H1 (cell line): Measurements from ENCODE around the gene SPDYE6. TPM values are rescaled to one million over a fixed set of nuclear protein-coding genes. Genes with fewer than 3 reads are reported as not detected.

Experiments used
- CTCF ChIA-PET: fragments of 300-600 bp; sonication (Branson Sonifier 250); formaldehyde crosslinking; loops from one replicate; lab custom pipeline; 2021; ENCODE audit not compliant: partially characterized antibody; lab: Charles Lee
- POLR2A ChIA-PET: fragments of 300-600 bp; sonication (Branson Sonifier 250); formaldehyde crosslinking; loops from one replicate; lab custom pipeline; 2021; ENCODE audit warnings: inconsistent platforms; ENCODE audit not compliant: partially characterized antibody; lab: Charles Lee
- DNase-seq, 2 experiments: peaks; one replicate each; pipeline versions ENCODE4 v3.0.0 to v3.0.0-alpha.2; 2010 to 2022; ENCODE audit warnings: low spot score in 2 of 2, low read depth in 1 of 2, mixed read lengths in 1 of 2
- FAIRE-seq: peaks from 2 replicates; lab custom pipeline; 2011; peaks lifted over from hg19 to GRCh38; lab: Jason Lieb, UNC
- H2AFZ ChIP-seq: 2 replicates; pipeline ENCODE4 v1.8.1; 2012; ENCODE audit warnings: low read length, inconsistent platforms
- H2AK5ac ChIP-seq: 2 replicates; pipeline ENCODE4 v1.6.1; 2013; ENCODE audit warnings: low read depth, low read length
- H2BK120ac ChIP-seq: replicated peaks from 2 replicates; pipeline ENCODE3; 2013; ENCODE audit warnings: low read depth, low read length, inconsistent platforms
- H2BK12ac ChIP-seq: 2 replicates; pipeline ENCODE4 v1.6.1; 2013; ENCODE audit warnings: low read depth, low read length
- H2BK15ac ChIP-seq: 2 replicates; pipeline ENCODE4 v1.6.1; 2013; ENCODE audit warnings: low read length
- H2BK20ac ChIP-seq: 2 replicates; pipeline ENCODE4 v1.6.1; 2013; ENCODE audit warnings: low read length
- H2BK5ac ChIP-seq: 2 replicates; pipeline ENCODE4 v1.6.1; 2013; ENCODE audit warnings: low read depth, low read length
- H3K14ac ChIP-seq: 2 replicates; pipeline ENCODE4 v1.6.1; 2013; ENCODE audit warnings: inconsistent platforms; ENCODE audit not compliant: insufficient read length
- H3K18ac ChIP-seq: 2 replicates; pipeline ENCODE4 v1.6.1; 2013; ENCODE audit warnings: low read length; ENCODE audit errors: extremely low read depth
- H3K23ac ChIP-seq: 2 replicates; pipeline ENCODE4 v1.6.1; 2013; ENCODE audit warnings: inconsistent platforms; ENCODE audit not compliant: insufficient read length
- H3K23me2 ChIP-seq: 2 replicates; pipeline ENCODE4 v1.6.1; 2013; ENCODE audit warnings: low read depth, low read length
- H3K27ac ChIP-seq: 2 replicates; pipeline ENCODE4 v1.6.1; 2011; ENCODE audit warnings: low read depth, low read length, inconsistent platforms
- H3K27me3 ChIP-seq, 4 experiments: replicated peaks in 1 of 4; 1 replicate in 1 of 4; 2 replicates in 3 of 4; pipeline versions ENCODE4 v1.6.1 to v1.8.1; 2011 to 2013; ENCODE audit warnings: low read length in 3 of 4, mild to moderate bottlenecking in 3 of 4, inconsistent platforms in 2 of 4, mixed read lengths in 2 of 4, moderate library complexity in 1 of 4; ENCODE audit not compliant: control insufficient read depth in 3 of 4, insufficient read depth in 3 of 4; ENCODE audit errors: extremely low read depth in 1 of 4
- H3K36me3 ChIP-seq, 4 experiments: 2 replicates each; pipeline versions ENCODE4 v1.6.1 to v1.8.1; 2011 to 2013; ENCODE audit warnings: mild to moderate bottlenecking in 4 of 4, low read length in 3 of 4, moderate library complexity in 2 of 4, control low read depth in 1 of 4, inconsistent platforms in 1 of 4; ENCODE audit not compliant: insufficient read depth in 4 of 4, control insufficient read depth in 2 of 4
- H3K4ac ChIP-seq: replicated peaks from 2 replicates; pipeline ENCODE3; 2013; ENCODE audit warnings: low read length, low read depth, mixed read lengths, inconsistent platforms; ENCODE audit not compliant: insufficient read length
- H3K4me1 ChIP-seq, 4 experiments: replicated peaks in 1 of 4; 1 replicate in 1 of 4; 2 replicates in 3 of 4; pipeline versions ENCODE4 v1.6.1 to v1.8.1; 2011 to 2013; ENCODE audit warnings: low read length in 3 of 4, inconsistent platforms in 2 of 4, mixed read lengths in 1 of 4; ENCODE audit not compliant: insufficient read depth in 4 of 4, control insufficient read depth in 3 of 4
- H3K4me2 ChIP-seq, 2 experiments: 2 replicates each; pipeline versions ENCODE4 v1.6.1 to v1.8.1; 2011 to 2013; ENCODE audit warnings: low read depth in 2 of 2, low read length in 2 of 2, control low read depth in 1 of 2, inconsistent platforms in 1 of 2, mild to moderate bottlenecking in 1 of 2; ENCODE audit not compliant: insufficient read depth in 1 of 2
- H3K4me3 ChIP-seq, 4 experiments: fragments of 200-600, 300-600 bp in 1 of 4; sonication (generic), shearing (Covaris generic), sonication (Bioruptor Twin) in 1 of 4; 2 replicates each; pipeline versions ENCODE4 v1.5.1 to v1.8.1; 2011 to 2016; ENCODE audit warnings: low read length in 4 of 4, low read depth in 3 of 4, control low read depth in 2 of 4, inconsistent platforms in 2 of 4, mild to moderate bottlenecking in 2 of 4, mixed read lengths in 1 of 4, moderate library complexity in 1 of 4; ENCODE audit not compliant: insufficient read depth in 2 of 4; ENCODE audit errors: extremely low read depth in 1 of 4
- H3K56ac ChIP-seq: replicated peaks from 2 replicates; pipeline ENCODE3; 2013; ENCODE audit warnings: low read depth, mild to moderate bottlenecking, mixed read lengths, low read length, inconsistent platforms; ENCODE audit not compliant: insufficient read length
- H3K79me1 ChIP-seq: 2 replicates; pipeline ENCODE4 v1.6.1; 2013; ENCODE audit warnings: low read depth, low read length, control low read depth
- H3K79me2 ChIP-seq, 2 experiments: 2 replicates each; pipeline versions ENCODE4 v1.6.1 to v1.8.1; 2012 to 2013; ENCODE audit warnings: low read length in 2 of 2, mild to moderate bottlenecking in 2 of 2, inconsistent platforms in 1 of 2; ENCODE audit not compliant: insufficient read depth in 2 of 2, control insufficient read depth in 1 of 2
- H3K9ac ChIP-seq, 4 experiments: replicated peaks in 1 of 4; 1 replicate in 1 of 4; 2 replicates in 3 of 4; pipeline versions ENCODE4 v1.6.1 to v1.8.1; 2011 to 2013; ENCODE audit warnings: low read depth in 3 of 4, low read length in 3 of 4, control low read depth in 2 of 4, mild to moderate bottlenecking in 2 of 4, moderate library complexity in 2 of 4, inconsistent platforms in 1 of 4; ENCODE audit errors: extremely low read depth in 1 of 4
- H3K9me3 ChIP-seq, 2 experiments: 2 replicates each; pipeline versions ENCODE4 v1.6.1 to v1.8.1; 2012 to 2013; ENCODE audit warnings: mild to moderate bottlenecking in 2 of 2, moderate library complexity in 2 of 2, control low read depth in 1 of 2, inconsistent platforms in 1 of 2, low read depth in 1 of 2, low read length in 1 of 2, mixed read lengths in 1 of 2; ENCODE audit not compliant: insufficient read depth in 2 of 2
- H4K20me1 ChIP-seq, 2 experiments: replicated peaks in 1 of 2; 2 replicates each; pipeline versions ENCODE3 to v1.8.1; 2011 to 2013; ENCODE audit warnings: inconsistent platforms in 2 of 2, low read length in 2 of 2, mild to moderate bottlenecking in 1 of 2; ENCODE audit not compliant: insufficient read depth in 2 of 2, control insufficient read depth in 1 of 2
- H4K5ac ChIP-seq: 2 replicates; pipeline ENCODE4 v1.6.1; 2013; ENCODE audit warnings: low read length, low read depth, mixed read lengths, inconsistent platforms; ENCODE audit not compliant: insufficient read length
- H4K8ac ChIP-seq: 2 replicates; pipeline ENCODE4 v1.8.0; 2013; ENCODE audit warnings: mild to moderate bottlenecking, moderate library complexity, low read length, inconsistent platforms; ENCODE audit not compliant: insufficient read depth; ENCODE audit errors: extremely low read depth
- H4K91ac ChIP-seq: replicated peaks from 2 replicates; pipeline ENCODE3; 2013; ENCODE audit warnings: low read length, mixed read lengths, inconsistent platforms; ENCODE audit not compliant: insufficient read length
- EZH2 ChIP-seq: fragments of 200-600 bp; sonication (generic); IDR thresholded peaks from 2 replicates; pipeline ENCODE4 v1.7.1; 2012; ENCODE audit warnings: low read depth, mild to moderate bottlenecking, moderate library complexity, low read length, inconsistent platforms; ENCODE audit not compliant: severe bottlenecking
- KDM1A ChIP-seq: fragments of 200-600, 300-600 bp; sonication (generic); IDR thresholded peaks from 2 replicates; pipeline ENCODE4 v1.7.1; 2016; ENCODE audit warnings: mild to moderate bottlenecking, low read length, borderline replicate concordance
- MAX ChIP-seq: IDR thresholded peaks from 2 replicates; pipeline ENCODE4 v1.6.1; 2012; ENCODE audit warnings: inconsistent platforms
- POLR2AphosphoS5 ChIP-seq: IDR thresholded peaks from 2 replicates; pipeline ENCODE4 v1.6.1; 2011; ENCODE audit warnings: low read depth, low read length
- RBBP5 ChIP-seq: IDR thresholded peaks from 2 replicates; pipeline ENCODE4 v1.7.1; 2012; ENCODE audit warnings: low read depth, mild to moderate bottlenecking, inconsistent platforms, low read length, moderate library complexity, borderline replicate concordance
- SUZ12 ChIP-seq: fragments of 200-600 bp; sonication (generic); IDR thresholded peaks from 2 replicates; pipeline ENCODE4 v1.6.1; 2012; ENCODE audit warnings: mild to moderate bottlenecking, inconsistent platforms, low read length, moderate library complexity, mixed read lengths
- TCF12 ChIP-seq: IDR thresholded peaks from 2 replicates; pipeline ENCODE4 v1.6.1; 2011; ENCODE audit warnings: low read depth, mild to moderate bottlenecking, low read length
- WGBS, 2 experiments: shearing (Covaris generic) in 1 of 2; methylation state at CpG; one replicate each; pipeline versions ENCODE4 v1.1.6 to v1.1.7; 2013 to 2015; ENCODE audit warnings: low lambda C conversion rate in 2 of 2, mixed read lengths in 2 of 2, inconsistent platforms in 1 of 2, low coverage in 1 of 2, missing lambda C conversion rate in 1 of 2; ENCODE audit not compliant: insufficient replicate concordance in 2 of 2, insufficient coverage in 1 of 2, insufficient read length in 1 of 2; ENCODE audit errors: extremely low coverage in 1 of 2, missing lambda C conversion rate in 1 of 2; 5-methylcytosine and 5-hydroxymethylcytosine counted together
- polyA plus RNA-seq, 7 experiments: library from polyadenylated mRNA; depleted of rRNA in 3 of 7; stranded (reverse) in 5 of 7; unstranded in 2 of 7; fragments of >200 nt in 5 of 7; fragments of 200-250 nt in 2 of 7; gene quantifications; 1 replicate in 5 of 7; 2 replicates in 1 of 7; 4 replicates in 1 of 7; pipeline versions ENCODE4 v1.2.1 to v1.2.3, GENCODE V29; 2011 to 2013; ENCODE audit warnings: missing spikeins in 2 of 7, mixed read lengths in 2 of 7
- total RNA-seq: library from RNA; stranded (reverse); fragmentation: NEBNext Ultra II Directional; extraction: Animal tissue kit (Norgen Biotek cat#: 25700); gene quantifications from 2 replicates; pipeline ENCODE4 v1.2.1, GENCODE V29; 2021

Gene SPDYE6
- total and polyA plus RNA-seq, 2 of the 8 experiments (the other 6 are each of a cell fraction or from before 2014, with no cell fraction given), result not detected

GRCh38 chr7:102320601-102321350 lies 35.5 kb downstream of the SPDYE6 start:
- no peaks in the 10 kb centered on the region; a peak in 1 of 8 replicates for H3K36me3 ChIP-seq
- WGBS, 2 experiments, result 83% methylated on average over 23 of the region's 37 CpGs; no CpG with 5 or more reads in 1 of the 2 experiments
- peak overlapping the region; percentile 69 for H2BK120ac ChIP-seq
- H3K4ac ChIP-seq, result peak overlapping the region; percentile 54
- peak overlapping the region in 3 of 4 experiments; percentile 1 to 44 (median 9); a peak in 3 of 8 replicates for H3K4me3 ChIP-seq
- H4K20me1 ChIP-seq, result peaks cover 0 to 7% of the 10 kb centered on the region in 2 experiments
- no peaks in the 10 kb centered on the region for H3K9me3 ChIP-seq
- peak overlapping the region; percentile 5; the same call in 1 of the 2 replicates for H2BK5ac ChIP-seq
- peaks cover 5% of the 10 kb centered on the region for H3K23me2 ChIP-seq
- no peak overlapping the region; a peak in 1 of 7 replicates for H3K9ac ChIP-seq
- H3K79me2 ChIP-seq, result no peaks in the 10 kb centered on the region
- no peak overlapping the region; the same call in 1 of the 2 replicates for H3K18ac ChIP-seq
- no peak overlapping the region for H2AFZ ChIP-seq
- H3K56ac ChIP-seq, result no peak overlapping the region
- peak overlapping the region; percentile 36 to 69 for H3K4me2 ChIP-seq
- no peak overlapping the region for H3K27ac ChIP-seq
- H2BK20ac ChIP-seq, result no peak overlapping the region
- H3K14ac ChIP-seq, result no peak overlapping the region
- no peak for FAIRE-seq
- CTCF ChIA-PET, result interaction anchor here (0.9 to 8.6 kb wide), 8 partner anchors 11 to 95 kb away, joined by 3 to 134 read pairs (median 6); no protein-coding TSS in a partner anchor
- peak overlapping the region; percentile 73 for H4K91ac ChIP-seq
- H2BK15ac ChIP-seq, result 0 out of 2 replicates have a peak overlapping the region, but pooled peaks have one; percentile 4
- peaks cover 0 to 2% (median 0%) of the 10 kb centered on the region in 4 experiments; a peak in 3 of 7 replicates for H3K27me3 ChIP-seq
- no peak overlapping the region for H3K23ac ChIP-seq
- TF ChIP-seq RBBP5 (no peak), TCF12 (no peak), POLR2AphosphoS5 (0 out of 2 replicates have a peak, but pooled peaks have one; percentile 31), MAX (0 out of 2 replicates have a peak, but pooled peaks have one; percentile 1), EZH2 (no peak), KDM1A (peak; percentile 38; the same call in 1 of the 2 replicates), SUZ12 (no peak)
- TF ChIP-seq, all 59 proteins: peak for 3
- Histone ChIP-seq H4K8ac (peak overlapping the region; percentile 88), H4K5ac (no peak overlapping the region), H3K79me1 (no peaks in the 10 kb centered on the region), H2BK12ac (peak overlapping the region; percentile 10; the same call in 1 of the 2 replicates), H3K4me1 (peaks cover 4 to 12% (median 8%) of the 10 kb centered on the region in 4 experiments; a peak in 6 of 7 replicates), H2AK5ac (peak overlapping the region; percentile 20; the same call in 1 of the 2 replicates)
- DNase-seq, result no peak
- POLR2A ChIA-PET, result interaction anchor here (1.0 to 1.5 kb wide), 3 partner anchors 17 to 152 kb away, joined by 3 to 5 read pairs (median 4); no protein-coding TSS in a partner anchor
